ENCODE results near the gene TFEB. TPM values are rescaled to one million over a fixed set of nuclear protein-coding genes. Genes with fewer than 3 reads are reported as not detected.

TFEB gene
- total RNA-seq, 4 donors from 2014 or later, result 17.6 to 47.9 (median 22.9) TPM

- no peak overlapping the region for H3K27ac ChIP-seq
- H3K36me3 ChIP-seq, result no peaks in the 10 kb centered on the region
- H3K27me3 ChIP-seq, result no peaks in the 10 kb centered on the region
- no peak for TF ChIP-seq CTCF (IDR thresholded peaks at IDR 0.05)
- TF ChIP-seq POLR2A (IDR thresholded peaks at IDR 0.05), result no peak
- H3K4me3 ChIP-seq, result no peak overlapping the region
- no peak for DNase-seq
- no peaks in the 10 kb centered on the region for H3K4me1 ChIP-seq
- H3K9me3 ChIP-seq, result no peaks in the 10 kb centered on the region
Observed at GRCh38 chr6:41672016-41672415, 63.4 kb downstream of the TFEB start.

- no peaks in the 10 kb centered on the region for H3K4me1 ChIP-seq
- H3K9me3 ChIP-seq, result no peaks in the 10 kb centered on the region
- no peaks in the 10 kb centered on the region for H3K36me3 ChIP-seq
- TF ChIP-seq POLR2A (IDR thresholded peaks at IDR 0.05) (no peak), CTCF (IDR thresholded peaks at IDR 0.05) (no peak)
- H3K27ac ChIP-seq, result no peak overlapping the region
- H3K4me3 ChIP-seq, result no peak overlapping the region
- DNase-seq, result no peak
- H3K27me3 ChIP-seq, result no peaks in the 10 kb centered on the region
Observed at GRCh38 chr6:41671376-41671775, 64.0 kb downstream of the TFEB start.

GRCh38 chr6:41670703-41671360 is 64.6 kb downstream of the TFEB start:
- no peaks in the 10 kb centered on the region for H3K9me3 ChIP-seq
- TF ChIP-seq CTCF (IDR thresholded peaks at IDR 0.05) (no peak), POLR2A (IDR thresholded peaks at IDR 0.05) (no peak)
- H3K4me1 ChIP-seq, result no peaks in the 10 kb centered on the region
- no peaks in the 10 kb centered on the region for H3K36me3 ChIP-seq
- DNase-seq, result no peak
- no peak overlapping the region for H3K4me3 ChIP-seq
- H3K27me3 ChIP-seq, result no peaks in the 10 kb centered on the region
- no peak overlapping the region for H3K27ac ChIP-seq

GRCh38 chr6:41668968-41669367 is 66.4 kb downstream of the TFEB start:
- Histone ChIP-seq H3K27me3 (no peaks in the 10 kb centered on the region), H3K9me3 (no peaks in the 10 kb centered on the region), H3K36me3 (no peaks in the 10 kb centered on the region), H3K27ac (no peak overlapping the region), H3K4me3 (no peak overlapping the region), H3K4me1 (no peaks in the 10 kb centered on the region)
- no peak for DNase-seq
- TF ChIP-seq POLR2A (IDR thresholded peaks at IDR 0.05), result no peak
- TF ChIP-seq CTCF (IDR thresholded peaks at IDR 0.05), result no peak

GRCh38 chr6:41667195-41667594 is 68.2 kb downstream of the TFEB start:
- TF ChIP-seq POLR2A (IDR thresholded peaks at IDR 0.05) (no peak), CTCF (IDR thresholded peaks at IDR 0.05) (no peak)
- no peaks in the 10 kb centered on the region for H3K27me3 ChIP-seq
- DNase-seq, result no peak
- no peak overlapping the region for H3K4me3 ChIP-seq
- no peak overlapping the region for H3K27ac ChIP-seq
- H3K36me3 ChIP-seq, result no peaks in the 10 kb centered on the region
- H3K9me3 ChIP-seq, result no peaks in the 10 kb centered on the region
- H3K4me1 ChIP-seq, result no peaks in the 10 kb centered on the region

- H3K36me3 ChIP-seq, result no peaks in the 10 kb centered on the region
- H3K4me3 ChIP-seq, result no peak overlapping the region
- no peak for DNase-seq
- H3K4me1 ChIP-seq, result no peaks in the 10 kb centered on the region
- no peaks in the 10 kb centered on the region for H3K27me3 ChIP-seq
- H3K27ac ChIP-seq, result no peak overlapping the region
- H3K9me3 ChIP-seq, result no peaks in the 10 kb centered on the region
- TF ChIP-seq POLR2A (IDR thresholded peaks at IDR 0.05), result no peak
- no peak for TF ChIP-seq CTCF (IDR thresholded peaks at IDR 0.05)
Observed at GRCh38 chr6:41664271-41664670, 71.1 kb downstream of the TFEB start.

Measured in Peyer's patch (tissue), 4 donors.